T-helper 17 cell (primary cell): ENCODE data around the gene FOXP4. TPM values are rescaled to one million over a fixed set of nuclear protein-coding genes. Genes with fewer than 3 reads are reported as not detected.
A peak's percentile ranks its signal among the peaks of the same experiment; 100 is the strongest.

ENCODE experiments used
- ATAC-seq: fragments of 150-1000 bp; cut with Tn5 transposase; 2 replicates; pipeline ENCODE4 v1.10.0; 2021; ENCODE audit warnings: mild to moderate bottlenecking, moderate library complexity
- DNase-seq, 3 donors: peaks; one replicate each; pipeline versions ENCODE4 v3.0.0 to v3.0.0-alpha.2; 2020 to 2021
- H3K9me3 ChIP-seq: one replicate; pipeline ENCODE4 v1.7.0; 2013; ENCODE audit warnings: low read length, mild to moderate bottlenecking; ENCODE audit not compliant: control insufficient read depth, poor library complexity, severe bottlenecking
- H3K27ac Mint-ChIP-seq: one replicate; pipeline ENCODE4 v1.8.0; 2022; ENCODE audit warnings: mild to moderate bottlenecking, moderate library complexity, mixed read lengths
- H3K27me3 Mint-ChIP-seq: one replicate; pipeline ENCODE4 v1.8.0; 2022; ENCODE audit warnings: mixed read lengths
- H3K36me3 Mint-ChIP-seq: one replicate; pipeline ENCODE4 v1.8.0; 2022; ENCODE audit warnings: low read depth, mixed read lengths
- H3K4me1 Mint-ChIP-seq: one replicate; pipeline ENCODE4 v1.8.0; 2022; ENCODE audit warnings: mild to moderate bottlenecking, mixed read lengths
- H3K4me3 Mint-ChIP-seq: one replicate; pipeline ENCODE4 v1.8.0; 2022; ENCODE audit warnings: mild to moderate bottlenecking, moderate library complexity, mixed read lengths
- total RNA-seq, 4 donors: library from RNA in 2 of 4; stranded (reverse) in 2 of 4; gene quantifications; one replicate each; pipeline ENCODE4 v1.2.3 and lab custom pipeline; 2022 to 2026

The FOXP4 gene
- total RNA-seq, 2 donors from 2014 or later, result 7.5 to 10.6 TPM

DNA sequence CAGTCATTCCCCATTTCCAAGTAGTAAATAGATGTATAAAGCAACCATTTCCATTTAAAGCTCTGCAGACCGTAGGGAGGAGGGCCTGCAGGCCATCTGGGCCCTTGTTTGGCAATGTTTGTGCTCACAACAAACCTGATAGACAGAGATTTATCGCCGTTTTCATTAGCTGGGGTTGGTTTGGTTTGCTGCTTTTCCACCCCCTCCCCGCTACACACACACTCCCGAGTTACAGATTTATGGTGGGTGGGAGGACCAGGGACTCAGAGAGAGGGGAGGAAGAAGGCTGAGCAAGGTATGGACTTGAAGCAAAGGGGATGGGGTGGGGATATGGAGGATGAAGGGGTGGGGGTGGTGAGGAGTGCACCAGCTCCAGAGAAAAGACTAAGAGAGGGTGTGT is 36.6 kb upstream of the FOXP4 start:
- ATAC-seq, result no peak

DNA sequence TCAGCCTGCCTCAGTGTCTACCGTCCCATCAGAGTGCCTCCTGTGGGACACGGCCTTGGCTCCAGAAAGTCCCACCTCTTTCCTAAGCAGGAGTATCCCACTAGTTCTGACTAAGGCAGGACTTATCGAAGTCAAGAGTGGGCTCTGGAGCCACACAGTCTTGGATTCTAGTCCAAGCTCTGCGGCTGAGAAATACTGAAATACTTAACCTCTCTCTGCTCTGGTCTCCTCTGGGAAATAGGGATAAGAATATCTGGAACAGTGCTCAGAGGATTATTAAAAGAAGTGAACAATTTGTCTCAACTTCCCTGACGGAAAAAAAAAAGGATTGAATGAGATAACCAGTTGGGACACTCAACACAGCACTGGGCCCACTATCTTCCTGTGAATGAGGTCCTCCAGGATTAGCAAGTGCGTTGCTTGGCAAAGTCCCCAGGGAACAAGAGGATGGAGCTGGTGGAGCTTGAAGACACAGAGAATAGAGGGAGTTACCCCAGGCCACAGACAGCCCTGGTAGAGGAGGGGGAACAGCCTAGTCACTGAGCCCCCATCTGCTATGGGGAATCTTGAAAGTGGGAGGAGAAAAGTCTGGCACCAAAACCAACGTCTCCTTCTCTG is 34.6 kb upstream of the FOXP4 start:
- Mint-ChIP-seq H3K36me3 (peaks cover 5% of the 10 kb centered on the region), H3K27ac (no peak overlapping the region), H3K4me3 (no peak overlapping the region), H3K4me1 (peaks cover 9% of the 10 kb centered on the region), H3K27me3 (peaks cover 47% of the 10 kb centered on the region)
- DNase-seq, result no peak
- ATAC-seq, result no peak
- H3K9me3 ChIP-seq, result no peaks in the 10 kb centered on the region

More for the DNA sequence above, 36.6 kb upstream of the FOXP4 start:
- peaks cover 13% of the 10 kb centered on the region for H3K4me1 Mint-ChIP-seq
- H3K27me3 Mint-ChIP-seq, result peaks cover 64% of the 10 kb centered on the region
- H3K9me3 ChIP-seq, result no peaks in the 10 kb centered on the region
- no peak overlapping the region for H3K27ac Mint-ChIP-seq
- no peak overlapping the region for H3K4me3 Mint-ChIP-seq
- H3K36me3 Mint-ChIP-seq, result peaks cover 5% of the 10 kb centered on the region
- DNase-seq, result no peak

DNA sequence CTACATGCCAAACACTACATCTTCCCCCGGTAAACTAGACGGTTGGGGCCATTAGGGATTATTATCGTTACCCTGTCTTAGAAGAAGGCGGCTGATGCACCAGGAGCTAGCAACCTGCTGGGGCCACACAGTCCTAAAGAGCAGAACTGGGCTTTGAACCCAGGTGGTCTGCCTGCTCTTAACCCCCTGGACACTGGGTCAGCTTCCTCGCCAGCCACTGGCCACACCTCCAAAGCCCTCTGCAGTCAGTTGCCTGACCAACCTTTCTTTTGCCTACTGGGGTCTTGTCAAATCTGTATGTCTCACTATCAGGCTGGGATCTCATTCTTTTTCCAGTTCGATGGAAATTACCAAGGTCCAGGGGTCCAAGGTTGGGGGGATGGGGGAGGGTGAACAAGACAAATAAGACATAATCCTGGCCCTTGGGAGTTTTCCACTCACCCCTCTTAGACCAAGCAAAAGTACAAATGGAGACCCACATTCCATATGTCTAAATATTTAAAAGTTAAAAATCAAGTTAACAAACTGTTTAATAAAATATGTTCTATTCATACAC is 34.0 kb upstream of the FOXP4 start:
- ATAC-seq (no peak), DNase-seq (no peak)
- no peak overlapping the region for H3K4me3 Mint-ChIP-seq
- H3K27me3 Mint-ChIP-seq, result peaks cover 43% of the 10 kb centered on the region
- peaks cover 5% of the 10 kb centered on the region for H3K36me3 Mint-ChIP-seq
- H3K9me3 ChIP-seq, result no peaks in the 10 kb centered on the region
- no peak overlapping the region for H3K27ac Mint-ChIP-seq
- H3K4me1 Mint-ChIP-seq, result peaks cover 9% of the 10 kb centered on the region

DNA sequence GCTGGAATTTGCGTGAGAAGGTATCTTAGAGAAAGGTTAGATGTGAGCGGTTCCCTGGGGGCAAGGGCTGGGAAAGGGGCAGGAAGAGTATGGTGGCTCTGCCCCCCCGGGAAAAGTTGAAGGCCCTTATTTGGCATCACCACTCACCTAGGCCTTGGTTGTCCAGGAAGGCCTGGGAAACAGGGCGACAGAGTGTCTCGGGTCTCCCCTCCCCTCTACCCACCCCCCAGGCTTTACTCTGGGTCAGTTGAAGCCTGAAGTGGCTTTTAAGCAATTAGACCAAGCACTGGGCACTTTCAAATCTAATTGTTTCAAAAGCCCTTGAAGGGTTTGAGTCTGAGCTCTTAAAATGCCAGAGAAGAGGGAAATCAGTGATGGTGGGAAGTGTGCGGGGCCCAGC is 30.2 kb upstream of the FOXP4 start:
- peaks cover 2% of the 10 kb centered on the region for H3K36me3 Mint-ChIP-seq
- H3K4me3 Mint-ChIP-seq, result no peak overlapping the region
- peaks cover 23% of the 10 kb centered on the region for H3K27me3 Mint-ChIP-seq
- no peaks in the 10 kb centered on the region for H3K9me3 ChIP-seq
- H3K27ac Mint-ChIP-seq, result no peak overlapping the region
- ATAC-seq, result no peak
- peaks cover 11% of the 10 kb centered on the region for H3K4me1 Mint-ChIP-seq
- no peak for DNase-seq

DNA sequence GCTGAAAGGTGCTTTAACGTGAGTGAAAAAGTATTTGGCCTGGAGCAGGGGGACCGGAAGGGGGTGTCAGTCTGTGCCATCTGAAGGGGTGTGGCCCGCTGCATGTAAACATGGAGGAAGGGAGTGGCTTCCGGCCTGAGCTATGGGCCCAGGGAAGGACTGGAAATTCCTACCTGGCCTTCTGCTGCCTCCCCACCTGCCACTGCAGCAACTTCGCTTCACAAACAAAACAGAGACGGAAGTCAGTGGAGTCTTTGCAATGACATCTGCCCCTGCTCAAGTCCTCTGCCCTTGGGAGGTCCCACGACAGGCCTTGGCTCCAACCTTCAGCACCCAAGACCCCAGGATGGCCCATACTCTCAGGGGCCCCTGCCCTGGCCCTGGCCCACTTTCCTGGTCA is 28.1 kb upstream of the FOXP4 start:
- Mint-ChIP-seq H3K4me1 (peaks cover 10% of the 10 kb centered on the region), H3K4me3 (no peak overlapping the region), H3K36me3 (peaks cover 2% of the 10 kb centered on the region), H3K27me3 (peaks cover 32% of the 10 kb centered on the region), H3K27ac (no peak overlapping the region)
- H3K9me3 ChIP-seq, result no peaks in the 10 kb centered on the region
- DNase-seq (no peak), ATAC-seq (no peak)

DNA sequence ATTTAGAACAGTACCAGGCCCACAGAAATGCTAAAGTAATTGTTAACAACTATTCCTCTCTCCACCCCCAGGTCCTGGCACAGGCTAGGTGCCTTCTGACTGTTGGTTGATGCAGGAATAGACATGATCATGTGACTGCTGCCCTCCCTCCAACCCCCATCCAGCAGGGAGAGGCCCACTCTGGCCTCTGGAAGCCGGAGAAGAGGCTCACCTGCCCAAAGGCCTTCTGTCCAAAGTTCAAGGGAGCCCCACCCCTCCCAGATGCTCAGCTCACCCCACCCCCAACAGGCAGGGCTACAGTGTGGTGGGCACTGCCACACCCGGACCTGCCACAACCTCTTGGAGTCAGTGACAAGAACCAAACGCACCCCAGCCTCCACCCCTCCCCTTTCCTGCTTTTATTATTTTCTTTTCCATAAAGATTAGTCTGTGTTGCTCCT is 26.9 kb upstream of the FOXP4 start:
- no peaks in the 10 kb centered on the region for H3K9me3 ChIP-seq
- H3K36me3 Mint-ChIP-seq, result peaks cover 2% of the 10 kb centered on the region
- H3K4me3 Mint-ChIP-seq, result no peak overlapping the region
- H3K4me1 Mint-ChIP-seq, result peaks cover 5% of the 10 kb centered on the region
- peaks cover 28% of the 10 kb centered on the region for H3K27me3 Mint-ChIP-seq
- DNase-seq, result no peak
- ATAC-seq, result no peak
- no peak overlapping the region for H3K27ac Mint-ChIP-seq

DNA sequence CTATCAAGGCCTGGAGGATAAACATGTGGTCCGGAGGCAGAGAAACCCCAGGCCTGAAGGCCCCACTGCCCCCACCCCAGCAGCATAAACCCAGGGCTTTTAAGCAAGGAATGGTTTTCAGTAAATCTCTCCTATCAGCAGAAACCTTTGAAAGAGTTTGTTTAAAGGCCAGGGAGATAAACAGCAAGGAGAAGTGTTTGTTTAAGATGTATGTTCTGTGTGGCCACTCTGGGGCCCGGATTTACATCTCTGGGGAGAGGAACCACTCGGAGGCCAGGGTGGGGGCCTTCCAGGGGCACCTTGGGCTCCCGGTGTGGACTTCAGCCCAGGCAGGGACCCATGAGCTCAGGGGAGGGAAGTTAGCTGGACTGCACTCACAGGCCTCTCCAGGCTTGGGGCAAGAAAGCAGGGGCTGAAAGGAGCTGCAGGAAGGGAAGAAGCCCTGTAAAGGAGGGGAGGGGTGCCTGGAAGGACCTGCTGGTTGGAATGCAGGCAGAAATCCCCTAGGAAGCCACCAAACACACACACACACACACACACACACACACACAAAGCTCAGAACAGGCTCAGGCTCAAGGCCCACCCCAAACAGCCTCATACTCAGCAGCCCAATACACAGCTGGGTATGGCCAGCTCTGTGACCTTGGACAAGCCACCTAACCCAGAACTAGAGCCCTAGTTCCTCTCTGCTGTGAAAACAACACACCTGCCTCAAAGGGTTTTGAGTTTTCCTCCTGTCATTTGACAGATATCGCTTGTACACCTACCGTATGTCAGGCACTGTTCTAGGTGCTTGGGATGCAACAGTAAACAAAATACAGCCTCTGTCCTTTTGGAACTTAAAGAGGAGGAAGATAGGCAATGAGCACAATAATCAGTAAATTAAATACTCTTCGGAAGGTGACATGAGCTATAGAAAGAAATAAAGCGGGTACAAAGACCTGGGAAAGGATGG is 26.2 kb upstream of the FOXP4 start:
- DNase-seq (no peak), ATAC-seq (no peak)
- Mint-ChIP-seq H3K4me3 (no peak overlapping the region), H3K27me3 (peaks cover 23% of the 10 kb centered on the region), H3K4me1 (peaks cover 6% of the 10 kb centered on the region), H3K36me3 (no peaks in the 10 kb centered on the region), H3K27ac (no peak overlapping the region)
- H3K9me3 ChIP-seq, result no peaks in the 10 kb centered on the region

DNA sequence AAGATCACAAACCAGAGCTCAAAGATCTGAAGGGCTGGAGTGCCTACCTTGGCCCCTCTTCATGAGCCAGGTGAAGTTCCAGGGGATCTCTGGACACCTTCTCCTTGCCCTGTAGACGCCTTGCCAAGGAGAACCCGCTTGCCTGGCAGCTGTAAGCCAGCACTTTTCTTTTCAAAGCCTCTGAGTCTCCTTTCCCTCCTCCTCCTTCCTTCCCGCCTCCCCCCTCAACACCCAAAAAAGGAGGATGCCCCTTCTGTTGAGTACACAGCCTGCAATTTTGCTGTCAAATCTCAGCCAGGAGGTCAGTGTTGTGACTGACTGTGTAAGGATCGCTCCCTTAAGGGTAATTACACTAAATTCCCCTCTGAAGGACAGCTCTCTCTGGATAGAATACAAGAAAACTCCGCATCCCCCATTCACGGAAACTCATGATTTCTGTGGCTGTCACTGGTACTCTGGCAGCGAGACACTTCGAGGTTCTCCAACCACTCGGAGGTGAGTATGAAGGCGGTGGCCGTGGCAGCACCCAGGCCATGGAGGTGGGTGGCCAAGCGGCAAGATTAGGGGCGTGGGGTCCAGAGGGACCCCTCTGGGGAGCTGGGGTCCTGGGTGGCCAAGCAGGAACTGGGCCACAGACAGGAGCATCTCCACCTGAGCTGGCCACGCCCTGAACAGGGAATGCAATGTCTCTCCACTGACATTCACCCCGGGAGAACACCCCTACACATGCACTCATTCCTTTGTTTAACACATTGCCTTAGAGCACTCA is 23.2 kb upstream of the FOXP4 start:
- Mint-ChIP-seq H3K27ac (no peak overlapping the region), H3K4me1 (peaks cover 8% of the 10 kb centered on the region), H3K4me3 (no peak overlapping the region), H3K36me3 (peaks cover 3% of the 10 kb centered on the region), H3K27me3 (peaks cover 33% of the 10 kb centered on the region)
- DNase-seq, result no peak
- no peak for ATAC-seq
- no peaks in the 10 kb centered on the region for H3K9me3 ChIP-seq

DNA sequence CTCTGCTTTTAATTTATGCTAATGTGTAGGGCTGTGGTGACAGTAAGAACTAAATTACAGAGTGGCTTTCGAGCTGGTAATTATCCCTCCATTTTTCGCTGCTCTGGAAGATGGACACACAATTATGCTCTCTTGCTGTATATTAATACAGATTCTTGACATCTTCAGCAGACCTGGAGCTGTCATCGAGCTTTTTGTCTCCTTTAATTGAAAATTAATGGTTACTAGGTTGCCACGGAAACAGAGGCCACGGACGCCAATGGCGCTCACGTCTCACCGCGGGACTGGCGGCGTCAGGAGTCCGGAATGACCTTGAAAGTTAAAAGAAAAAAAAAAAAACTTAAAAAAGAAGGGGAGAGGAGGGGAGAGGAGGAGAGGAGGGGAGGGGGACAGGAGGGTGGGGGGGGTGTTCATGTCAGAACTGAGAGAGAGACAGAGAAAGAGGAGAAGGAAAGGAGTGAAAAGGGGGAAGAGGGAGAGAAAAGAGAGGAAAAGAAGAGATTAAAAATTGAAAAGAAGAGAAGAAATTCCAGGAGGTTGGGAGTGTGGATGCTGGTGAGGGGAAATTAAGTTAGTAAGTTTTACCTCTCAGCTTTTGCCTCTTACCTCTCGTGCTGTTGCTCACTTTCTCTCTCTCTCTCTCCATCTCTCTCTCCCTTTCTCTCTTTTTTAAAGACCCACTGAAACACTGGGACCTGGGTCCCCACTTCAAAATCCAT is 22.1 kb upstream of the FOXP4 start:
- Mint-ChIP-seq H3K36me3 (peaks cover 3% of the 10 kb centered on the region), H3K27me3 (peaks cover 33% of the 10 kb centered on the region), H3K27ac (no peak overlapping the region), H3K4me1 (peaks cover 8% of the 10 kb centered on the region), H3K4me3 (no peak overlapping the region)
- DNase-seq (no peak), ATAC-seq (no peak)
- H3K9me3 ChIP-seq, result no peaks in the 10 kb centered on the region

DNA sequence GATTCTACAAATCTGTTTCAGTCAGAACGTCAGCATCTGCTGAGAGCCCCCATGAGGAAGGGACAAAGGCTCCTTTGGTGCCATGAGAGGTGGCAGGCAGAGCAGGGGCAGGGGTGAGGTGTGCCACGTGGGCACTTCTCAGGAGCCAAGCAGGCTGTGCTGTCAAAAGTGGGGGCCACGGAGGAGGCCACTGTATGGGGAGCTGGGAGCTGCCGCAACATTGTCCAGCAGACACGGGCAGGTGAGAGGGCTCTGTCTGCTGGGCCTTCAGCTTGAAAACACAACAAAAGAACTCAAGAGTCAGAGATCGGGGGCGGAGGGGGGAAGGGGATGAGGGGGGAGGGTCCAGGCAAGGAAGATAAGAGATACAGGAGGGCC is 21.6 kb upstream of the FOXP4 start:
- Mint-ChIP-seq H3K36me3 (peaks cover 3% of the 10 kb centered on the region), H3K4me1 (peaks cover 8% of the 10 kb centered on the region), H3K27ac (no peak overlapping the region), H3K27me3 (peaks cover 33% of the 10 kb centered on the region), H3K4me3 (no peak overlapping the region)
- no peaks in the 10 kb centered on the region for H3K9me3 ChIP-seq
- ATAC-seq (no peak), DNase-seq (no peak)

DNA sequence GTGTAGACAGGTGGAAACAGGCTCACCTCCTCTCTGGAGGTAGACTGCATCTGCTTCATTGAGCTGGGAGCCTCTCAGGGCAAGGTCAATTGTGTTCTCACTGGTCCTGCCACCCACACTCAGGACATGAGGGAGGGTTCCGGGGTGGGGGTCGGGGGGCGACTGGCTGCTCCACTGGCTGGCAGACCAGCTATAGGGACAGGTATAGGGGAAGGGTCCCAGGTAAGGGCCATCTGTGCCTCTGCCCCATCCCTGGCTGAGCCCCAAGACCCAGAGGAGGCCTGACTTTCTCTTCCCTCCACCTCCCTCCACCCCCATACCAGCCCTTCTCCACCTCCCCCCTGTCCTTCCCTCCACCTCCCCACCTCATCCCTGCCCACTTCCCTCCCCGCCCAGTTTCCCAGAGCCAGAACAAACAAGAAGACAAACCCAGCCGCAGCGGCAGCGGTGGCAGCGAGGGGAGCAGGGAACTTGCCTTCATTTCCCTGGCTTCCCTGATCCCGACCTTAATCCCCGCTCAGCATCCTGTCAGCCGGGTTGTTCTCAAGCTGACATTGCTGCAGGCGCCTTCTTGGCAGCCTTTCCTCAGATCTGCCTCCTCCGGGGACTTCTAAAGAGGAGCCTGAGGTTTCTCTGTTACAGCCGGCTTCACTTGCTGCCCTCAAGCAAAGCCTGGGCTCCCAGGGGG is 18.3 kb upstream of the FOXP4 start:
- Mint-ChIP-seq H3K27me3 (peaks cover 21% of the 10 kb centered on the region), H3K27ac (no peak overlapping the region), H3K4me3 (no peak overlapping the region), H3K36me3 (peaks cover 7% of the 10 kb centered on the region), H3K4me1 (peaks cover 23% of the 10 kb centered on the region)
- DNase-seq, result no peak
- no peaks in the 10 kb centered on the region for H3K9me3 ChIP-seq
- no peak for ATAC-seq

DNA sequence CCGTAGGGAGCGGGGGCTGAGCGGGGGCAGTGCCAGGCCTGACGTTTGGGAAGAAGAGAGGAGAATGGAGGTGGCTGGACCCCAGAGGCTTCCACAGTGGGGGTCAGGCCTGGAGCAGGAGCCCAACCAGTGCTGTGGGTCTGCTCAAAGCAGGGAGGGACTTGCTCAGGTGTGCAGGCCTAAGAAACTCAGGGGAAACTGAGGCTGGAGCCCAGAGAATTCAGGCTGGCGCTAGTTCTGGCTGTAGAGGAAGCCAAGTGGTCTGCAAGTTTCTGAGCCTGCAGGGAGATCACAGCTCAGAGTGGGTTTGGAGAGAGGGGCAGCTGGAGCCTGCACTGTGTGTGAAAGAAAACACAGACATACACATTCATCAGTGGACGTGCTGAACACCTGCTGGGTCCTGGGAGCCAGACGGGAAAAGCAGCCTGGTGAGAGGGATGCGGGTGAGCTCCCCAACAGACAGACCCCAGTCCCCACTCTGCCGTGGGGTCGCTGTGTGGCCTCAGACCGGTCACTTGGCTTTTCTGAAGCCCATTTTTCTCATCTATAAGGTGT is 17.7 kb upstream of the FOXP4 start:
- peak overlapping the region; percentile 29 for H3K27ac Mint-ChIP-seq
- H3K27me3 Mint-ChIP-seq, result peaks cover 15% of the 10 kb centered on the region
- H3K9me3 ChIP-seq, result no peaks in the 10 kb centered on the region
- ATAC-seq (no peak), DNase-seq (no peak)
- H3K4me3 Mint-ChIP-seq, result no peak overlapping the region
- H3K4me1 Mint-ChIP-seq, result peaks cover 23% of the 10 kb centered on the region
- H3K36me3 Mint-ChIP-seq, result peaks cover 7% of the 10 kb centered on the region
